ENCODE data around the gene CAMK1D.

Gene CAMK1D

GRCh38 chr10:12602521-12602920 is 253.2 kb downstream of the CAMK1D start:
- H3K27me3 ChIP-seq (ENCODE audit: insufficient read depth, low read length, poor library complexity), result no peaks in the 10 kb centered on the region

GRCh38 chr10:12603766-12604470 is 254.6 kb downstream of the CAMK1D start:
- no CpG with 5 or more reads among the region's 11 CpGs for WGBS (ENCODE audit: extremely low coverage, insufficient coverage, low lambda C conversion rate)
- Histone ChIP-seq H3K4ac (ENCODE audit: low read depth, low read length) (no peak overlapping the region), H2BK120ac (ENCODE audit: low read depth, low read length) (no peak overlapping the region), H3K36me3 (ENCODE audit: control insufficient read depth, insufficient read depth, low read length) (no peaks in the 10 kb centered on the region), H3K4me3 (ENCODE audit: low read length) (no peak overlapping the region), H3K4me2 (ENCODE audit: low read length) (no peak overlapping the region), H3K23ac (ENCODE audit: low read length) (no peak overlapping the region), H3K79me1 (ENCODE audit: low read length) (no peaks in the 10 kb centered on the region), H3K27me3 (ENCODE audit: insufficient read depth, low read length, poor library complexity) (no peaks in the 10 kb centered on the region), H3K27ac (ENCODE audit: low read depth, low read length) (no peak overlapping the region), H4K8ac (ENCODE audit: low read depth, low read length) (no peak overlapping the region), H4K5ac (ENCODE audit: low read length) (no peak overlapping the region), H2AK5ac (ENCODE audit: low read length) (no peak overlapping the region), H3K4me1 (ENCODE audit: control insufficient read depth, low read depth, low read length) (no peaks in the 10 kb centered on the region), H2BK15ac (replicated peaks; ENCODE audit: low read depth) (no peak overlapping the region), H3K56ac (ENCODE audit: low read length) (no peak overlapping the region), H3K18ac (ENCODE audit: low read length) (no peak overlapping the region), H3K9ac (ENCODE audit: low read length) (no peak overlapping the region), H3K79me2 (ENCODE audit: control insufficient read depth, insufficient read depth, low read length) (no peaks in the 10 kb centered on the region), H2BK5ac (ENCODE audit: low read length) (no peak overlapping the region)
- no peak for DNase-seq

More at GRCh38 chr10:12602521-12602920, 253.2 kb downstream of the CAMK1D start:
- Histone ChIP-seq H3K4me3 (ENCODE audit: low read length) (no peak overlapping the region), H4K5ac (ENCODE audit: low read length) (no peak overlapping the region), H3K27ac (ENCODE audit: low read depth, low read length) (no peak overlapping the region), H3K4me1 (ENCODE audit: control insufficient read depth, low read depth, low read length) (no peaks in the 10 kb centered on the region), H3K23ac (ENCODE audit: low read length) (no peak overlapping the region), H2BK120ac (ENCODE audit: low read depth, low read length) (no peak overlapping the region), H3K36me3 (ENCODE audit: control insufficient read depth, insufficient read depth, low read length) (no peaks in the 10 kb centered on the region), H3K79me1 (ENCODE audit: low read length) (no peaks in the 10 kb centered on the region), H2BK15ac (replicated peaks; ENCODE audit: low read depth) (no peak overlapping the region), H3K56ac (ENCODE audit: low read length) (no peak overlapping the region), H2BK5ac (ENCODE audit: low read length) (no peak overlapping the region), H4K8ac (ENCODE audit: low read depth, low read length) (no peak overlapping the region), H2AK5ac (ENCODE audit: low read length) (no peak overlapping the region), H3K4ac (ENCODE audit: low read depth, low read length) (no peak overlapping the region), H3K4me2 (ENCODE audit: low read length) (no peak overlapping the region), H3K9ac (ENCODE audit: low read length) (no peak overlapping the region), H3K18ac (ENCODE audit: low read length) (no peak overlapping the region), H3K79me2 (ENCODE audit: control insufficient read depth, insufficient read depth, low read length) (no peaks in the 10 kb centered on the region)
- WGBS (ENCODE audit: extremely low coverage, insufficient coverage, low lambda C conversion rate), result no CpG with 5 or more reads among the region's 7 CpGs
- DNase-seq, result peak; percentile 8

DNA sequence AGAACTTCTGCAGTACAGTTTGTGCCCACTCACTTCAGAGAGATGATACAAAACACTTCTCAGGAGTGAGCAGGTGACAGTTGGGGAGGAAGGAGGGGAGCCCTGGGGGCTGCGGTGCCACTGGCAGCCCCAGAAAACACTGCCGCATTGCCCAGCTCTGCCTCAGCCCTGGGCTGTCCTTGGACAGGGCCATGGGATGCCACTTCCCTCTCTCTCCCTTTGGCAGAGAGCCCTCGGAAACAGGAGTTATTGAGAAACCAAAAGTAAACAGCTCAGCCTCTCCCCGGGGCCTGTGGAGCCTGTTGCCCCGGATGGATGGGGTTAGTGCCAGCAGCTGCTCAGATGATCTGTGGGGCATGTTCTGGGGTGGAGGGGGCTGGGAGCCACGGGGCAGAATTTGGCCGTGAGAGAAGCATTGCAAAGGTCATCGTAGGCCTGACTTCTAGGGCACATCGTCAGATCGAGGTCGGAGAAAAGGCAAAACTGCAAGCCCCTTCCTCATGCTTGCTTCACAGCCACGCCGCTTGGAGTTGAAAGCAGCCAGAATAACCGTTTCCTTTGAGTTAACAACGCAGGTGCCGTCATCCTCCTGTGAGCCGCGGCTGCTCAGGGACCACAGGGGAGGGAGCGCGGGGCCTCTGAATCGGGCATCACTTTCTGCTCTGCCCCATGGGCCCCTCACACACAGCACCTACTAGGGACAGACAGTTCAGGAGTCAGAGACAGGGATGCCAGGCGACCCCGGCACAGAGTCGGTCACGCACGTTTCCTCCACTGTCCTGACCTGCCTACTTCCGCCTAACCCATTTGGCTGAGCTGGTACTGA is 256.4 kb downstream of the CAMK1D start:
- WGBS (ENCODE audit: extremely low coverage, insufficient coverage, low lambda C conversion rate), result no CpG with 5 or more reads among the region's 27 CpGs
- H3K27me3 ChIP-seq (ENCODE audit: insufficient read depth, low read length, poor library complexity), result no peaks in the 10 kb centered on the region
- no peak overlapping the region for H3K56ac ChIP-seq (ENCODE audit: low read length)
- H3K4me1 ChIP-seq (ENCODE audit: control insufficient read depth, low read depth, low read length), result no peaks in the 10 kb centered on the region
- no peak for DNase-seq
- no peaks in the 10 kb centered on the region for H3K79me2 ChIP-seq (ENCODE audit: control insufficient read depth, insufficient read depth, low read length)
- H3K4me3 ChIP-seq (ENCODE audit: low read length), result no peak overlapping the region
- H3K23ac ChIP-seq (ENCODE audit: low read length), result no peak overlapping the region
- no peak overlapping the region for H3K4ac ChIP-seq (ENCODE audit: low read depth, low read length)
- H3K9ac ChIP-seq (ENCODE audit: low read length), result no peak overlapping the region
- H2BK15ac ChIP-seq (replicated peaks; ENCODE audit: low read depth), result no peak overlapping the region
- no peak overlapping the region for H2BK5ac ChIP-seq (ENCODE audit: low read length)
- no peak overlapping the region for H3K27ac ChIP-seq (ENCODE audit: low read depth, low read length)
- H2BK120ac ChIP-seq (ENCODE audit: low read depth, low read length), result no peak overlapping the region
- no peak overlapping the region for H3K18ac ChIP-seq (ENCODE audit: low read length)
- H3K4me2 ChIP-seq (ENCODE audit: low read length), result no peak overlapping the region
- no peaks in the 10 kb centered on the region for H3K36me3 ChIP-seq (ENCODE audit: control insufficient read depth, insufficient read depth, low read length)
- H4K5ac ChIP-seq (ENCODE audit: low read length), result no peak overlapping the region
- H3K79me1 ChIP-seq (ENCODE audit: low read length), result no peaks in the 10 kb centered on the region
- H4K8ac ChIP-seq (ENCODE audit: low read depth, low read length), result no peak overlapping the region
- no peak overlapping the region for H2AK5ac ChIP-seq (ENCODE audit: low read length)

- H3K27ac ChIP-seq (ENCODE audit: low read depth, low read length), result no peak overlapping the region
These were observed 257.1 kb downstream of the CAMK1D start for GRCh38 chr10:12606461-12606860.

DNA sequence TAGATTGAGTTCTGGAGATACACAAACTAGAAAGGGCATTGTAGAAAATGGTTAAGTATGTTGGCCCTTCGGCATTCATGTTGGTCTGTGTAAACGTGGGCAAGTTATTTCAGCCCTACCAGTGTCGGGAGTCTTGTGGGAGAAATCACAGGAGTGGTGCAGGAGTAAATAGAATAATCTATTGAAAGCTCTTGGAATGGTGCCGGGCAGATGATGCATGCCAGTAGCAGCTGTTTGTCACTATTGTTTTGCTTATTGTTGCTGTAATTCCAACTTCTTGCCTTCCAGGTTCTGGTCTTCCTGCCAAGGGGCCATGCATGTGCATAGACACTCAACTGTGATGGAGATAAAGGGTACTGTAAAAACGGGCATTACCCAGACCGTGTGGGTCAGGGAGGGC is 259.4 kb downstream of the CAMK1D start:
- Histone ChIP-seq H3K79me2 (ENCODE audit: control insufficient read depth, insufficient read depth, low read length) (no peaks in the 10 kb centered on the region), H2BK120ac (ENCODE audit: low read depth, low read length) (no peak overlapping the region), H3K4ac (ENCODE audit: low read depth, low read length) (no peak overlapping the region), H2BK5ac (ENCODE audit: low read length) (no peak overlapping the region), H2BK15ac (replicated peaks; ENCODE audit: low read depth) (no peak overlapping the region), H4K8ac (ENCODE audit: low read depth, low read length) (no peak overlapping the region), H2AK5ac (ENCODE audit: low read length) (no peak overlapping the region), H3K23ac (ENCODE audit: low read length) (no peak overlapping the region), H3K56ac (ENCODE audit: low read length) (no peak overlapping the region), H3K18ac (ENCODE audit: low read length) (no peak overlapping the region), H4K5ac (ENCODE audit: low read length) (no peak overlapping the region), H3K4me3 (ENCODE audit: low read length) (no peak overlapping the region), H3K27ac (ENCODE audit: low read depth, low read length) (no peak overlapping the region), H3K36me3 (ENCODE audit: control insufficient read depth, insufficient read depth, low read length) (no peaks in the 10 kb centered on the region), H3K79me1 (ENCODE audit: low read length) (no peaks in the 10 kb centered on the region), H3K27me3 (ENCODE audit: insufficient read depth, low read length, poor library complexity) (no peaks in the 10 kb centered on the region), H3K4me1 (ENCODE audit: control insufficient read depth, low read depth, low read length) (no peaks in the 10 kb centered on the region), H3K9ac (ENCODE audit: low read length) (no peak overlapping the region), H3K4me2 (ENCODE audit: low read length) (no peak overlapping the region)
- WGBS (ENCODE audit: extremely low coverage, insufficient coverage, low lambda C conversion rate), result no CpG with 5 or more reads among the region's 6 CpGs
- DNase-seq, result no peak

More at GRCh38 chr10:12606461-12606860, 257.1 kb downstream of the CAMK1D start:
- Histone ChIP-seq H3K36me3 (ENCODE audit: control insufficient read depth, insufficient read depth, low read length) (no peaks in the 10 kb centered on the region), H3K27me3 (ENCODE audit: insufficient read depth, low read length, poor library complexity) (no peaks in the 10 kb centered on the region), H3K4me2 (ENCODE audit: low read length) (no peak overlapping the region), H2BK5ac (ENCODE audit: low read length) (no peak overlapping the region), H4K8ac (ENCODE audit: low read depth, low read length) (no peak overlapping the region), H4K5ac (ENCODE audit: low read length) (no peak overlapping the region), H2BK120ac (ENCODE audit: low read depth, low read length) (no peak overlapping the region), H3K4ac (ENCODE audit: low read depth, low read length) (no peak overlapping the region), H3K4me3 (ENCODE audit: low read length) (no peak overlapping the region), H3K18ac (ENCODE audit: low read length) (no peak overlapping the region), H3K4me1 (ENCODE audit: control insufficient read depth, low read depth, low read length) (no peaks in the 10 kb centered on the region), H3K9ac (ENCODE audit: low read length) (no peak overlapping the region), H3K23ac (ENCODE audit: low read length) (no peak overlapping the region), H3K79me2 (ENCODE audit: control insufficient read depth, insufficient read depth, low read length) (no peaks in the 10 kb centered on the region), H2AK5ac (ENCODE audit: low read length) (no peak overlapping the region), H2BK15ac (replicated peaks; ENCODE audit: low read depth) (no peak overlapping the region), H3K56ac (ENCODE audit: low read length) (no peak overlapping the region), H3K79me1 (ENCODE audit: low read length) (no peaks in the 10 kb centered on the region)
- DNase-seq, result no peak
- no CpG with 5 or more reads among the region's 12 CpGs for WGBS (ENCODE audit: extremely low coverage, insufficient coverage, low lambda C conversion rate)
